ENCODE measurements around the gene SHD.
"Not testable (repeated sequence)": the region's sequence is repeated elsewhere in the genome, so short reads cannot be mapped to it uniquely, and the experiment has no call there.

Gene SHD

GRCh38 chr19:4267101-4267900 lies 11.8 kb upstream of the SHD start:
- no peak for DNase-seq

DNA sequence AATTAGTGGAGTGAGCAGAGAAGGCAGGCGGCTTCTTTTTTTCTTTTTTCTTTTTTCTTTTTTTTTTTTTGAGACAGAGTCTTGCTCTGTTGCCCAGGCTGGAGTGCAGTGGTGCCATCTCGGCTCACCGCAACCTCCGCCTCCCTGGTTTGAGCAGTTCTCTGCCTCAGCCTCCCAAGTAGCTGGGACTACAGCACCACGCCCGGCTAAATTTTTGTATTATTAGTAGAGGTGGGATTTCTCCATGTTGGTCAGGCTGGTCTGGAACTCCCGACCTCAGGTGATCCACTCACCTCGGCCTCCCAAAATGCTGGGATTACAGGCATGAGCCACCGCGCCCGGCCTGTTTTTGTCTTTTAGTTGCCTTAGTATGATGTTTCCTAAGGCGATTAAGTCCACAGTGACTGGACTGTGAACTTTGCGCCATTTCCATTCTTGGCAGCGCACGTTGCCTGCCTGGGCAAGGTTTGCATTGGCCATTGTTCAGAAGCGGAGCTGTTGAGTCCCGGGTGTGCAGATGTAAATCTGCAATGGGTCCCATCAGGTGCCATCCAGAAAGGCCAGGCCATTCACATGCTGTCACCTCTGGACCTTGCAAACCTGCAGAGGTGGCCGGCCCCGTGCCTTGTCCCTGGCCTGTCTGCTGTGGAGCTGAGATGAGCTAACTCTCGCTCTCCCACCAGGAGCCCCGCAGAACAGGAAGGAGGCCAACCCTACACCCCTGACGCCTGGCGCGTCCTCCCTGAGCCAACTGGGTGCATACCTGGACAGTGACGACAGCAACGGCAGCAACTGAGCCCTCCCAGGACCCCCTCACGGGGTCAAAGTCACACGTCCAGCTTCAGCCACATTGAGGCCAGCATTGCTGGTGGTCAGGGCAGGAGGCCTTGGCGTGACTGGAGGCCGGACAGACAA lies 10.9 kb upstream of the SHD start:
- no peak for DNase-seq

GRCh38 chr19:4268816-4269430 lies 10.1 kb upstream of the SHD start:
- DNase-seq: no peak

GRCh38 chr19:4272894-4273293 lies 6.2 kb upstream of the SHD start:
- no peak for DNase-seq

DNA sequence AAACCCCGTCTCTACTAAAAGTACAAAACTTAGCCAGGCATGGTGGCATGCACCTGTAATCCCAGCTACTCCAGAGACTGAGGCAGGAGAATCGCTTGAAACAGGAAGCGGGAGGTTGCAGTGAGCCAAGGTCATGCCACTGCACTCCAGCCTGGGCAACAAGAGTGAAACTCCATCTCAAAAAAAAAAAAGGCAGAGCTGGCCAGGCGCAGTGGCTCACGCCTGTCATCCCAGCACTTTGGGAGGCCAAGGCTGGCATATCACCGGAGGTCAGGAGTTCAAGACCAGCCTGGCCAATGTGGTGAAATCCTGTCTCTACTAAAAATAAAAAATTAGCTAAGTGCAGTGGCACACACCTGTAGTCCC lies 4.8 kb upstream of the SHD start:
- not testable (repeated sequence) for DNase-seq

DNA sequence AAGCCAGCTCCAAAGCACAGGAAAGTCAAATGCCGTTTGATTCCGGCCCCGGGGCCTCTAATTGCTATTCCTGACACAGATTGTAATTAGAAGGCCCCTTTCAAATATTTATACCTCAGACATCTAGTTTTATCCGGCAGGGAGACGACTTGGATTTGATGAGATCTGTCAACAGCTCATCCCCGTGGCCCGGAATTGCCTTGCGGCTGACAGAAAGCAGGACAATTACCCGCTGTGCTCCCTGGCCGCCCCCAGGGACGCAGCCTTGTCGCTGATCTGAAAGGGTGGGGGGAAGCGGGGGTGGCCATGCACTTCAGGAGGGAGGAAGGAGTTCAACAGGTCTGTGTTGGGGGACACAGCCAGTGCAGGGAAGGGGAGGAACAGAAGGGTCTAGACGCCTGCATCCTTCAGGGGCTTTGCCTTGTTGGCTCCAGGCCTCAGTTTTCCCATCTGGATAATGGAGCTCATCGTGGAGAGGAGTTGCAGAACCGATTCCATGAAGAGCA lies 1.8 kb upstream of the SHD start:
- DNase-seq: no peak

DNA sequence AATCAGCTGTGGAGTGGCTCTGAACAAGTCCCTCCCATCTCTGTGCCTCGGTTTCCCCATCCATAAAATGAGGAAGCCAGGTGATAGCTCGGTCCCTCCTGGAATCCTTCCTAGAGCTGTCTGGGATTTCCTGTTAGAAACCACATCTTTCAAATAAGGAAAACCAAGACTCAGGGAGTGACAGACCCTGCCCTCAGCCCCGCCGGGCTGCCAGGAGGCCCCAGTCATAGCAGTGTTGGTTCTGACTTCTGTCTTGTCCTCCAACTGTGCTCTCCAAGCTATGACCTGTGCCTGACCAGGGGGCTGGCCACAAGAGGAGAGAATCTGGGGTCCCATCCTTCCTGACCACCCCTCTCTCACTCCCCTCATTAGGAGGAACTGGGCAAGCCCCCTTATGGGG lies 1.1 kb upstream of the SHD start:
- no peak for DNase-seq

GRCh38 chr19:4279267-4279529 lies 132 bp downstream of the SHD start:
- no peak for DNase-seq

GRCh38 chr19:4279530-4280422 lies 710 bp downstream of the SHD start:
- no peak for DNase-seq

GRCh38 chr19:4284176-4284958 lies 5.3 kb downstream of the SHD start:
- DNase-seq: no peak

GRCh38 chr19:4284974-4285373 lies 5.9 kb downstream of the SHD start:
- DNase-seq: no peak

- not testable (repeated sequence) for DNase-seq
Measured at GRCh38 chr19:4286141-4286540, 7.1 kb downstream of the SHD start.

- DNase-seq: no peak
Measured at GRCh38 chr19:4288091-4288777, 9.2 kb downstream of the SHD start.

DNA sequence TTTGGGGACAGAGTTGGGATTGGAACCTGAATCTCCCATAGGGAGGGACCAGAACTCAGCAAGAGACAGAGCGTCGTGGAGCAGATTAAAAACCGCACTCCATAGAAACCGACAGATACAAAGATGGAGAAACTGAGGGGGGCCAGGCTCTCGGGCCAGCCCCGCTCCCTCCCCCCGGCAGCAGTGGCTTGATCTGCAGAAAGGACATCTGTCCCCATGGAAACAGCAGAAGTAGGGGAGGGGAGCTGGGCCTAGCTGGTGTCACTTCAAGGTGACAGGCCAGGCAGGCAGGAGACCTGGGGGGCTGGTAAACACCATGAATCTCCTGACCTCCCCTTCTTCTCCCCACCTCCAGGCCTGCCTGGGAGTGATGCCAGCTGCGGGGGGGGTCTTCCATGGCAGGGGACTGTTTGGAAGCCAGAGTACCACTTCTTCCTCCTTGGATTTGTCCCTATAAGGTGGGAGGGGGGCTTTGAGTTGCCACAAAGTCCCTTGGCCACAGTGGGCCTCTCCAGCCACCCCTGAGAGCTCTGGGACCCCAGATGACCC lies 12.2 kb downstream of the SHD start:
- DNase-seq: no peak

DNA sequence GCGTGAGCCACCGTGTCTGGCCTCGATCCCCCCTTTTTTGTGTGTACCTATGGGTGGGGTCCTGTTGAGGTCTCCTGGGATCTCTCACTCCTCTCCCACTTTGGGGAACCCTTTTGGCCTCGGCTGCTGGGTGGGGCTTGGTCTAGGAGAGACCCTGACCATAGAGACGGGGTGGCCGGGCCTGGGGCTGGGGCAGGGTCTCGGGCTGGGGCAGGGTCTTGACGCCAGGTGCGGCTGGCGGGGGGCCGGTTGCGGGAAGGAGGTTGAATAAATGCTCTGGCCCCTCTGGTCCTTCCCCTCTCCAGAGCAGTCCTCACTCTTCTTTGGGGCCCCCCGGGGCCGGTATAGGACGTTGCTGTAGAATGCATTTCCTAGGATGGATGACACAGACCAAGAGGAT lies 13.4 kb downstream of the SHD start:
- no peak for DNase-seq

DNA sequence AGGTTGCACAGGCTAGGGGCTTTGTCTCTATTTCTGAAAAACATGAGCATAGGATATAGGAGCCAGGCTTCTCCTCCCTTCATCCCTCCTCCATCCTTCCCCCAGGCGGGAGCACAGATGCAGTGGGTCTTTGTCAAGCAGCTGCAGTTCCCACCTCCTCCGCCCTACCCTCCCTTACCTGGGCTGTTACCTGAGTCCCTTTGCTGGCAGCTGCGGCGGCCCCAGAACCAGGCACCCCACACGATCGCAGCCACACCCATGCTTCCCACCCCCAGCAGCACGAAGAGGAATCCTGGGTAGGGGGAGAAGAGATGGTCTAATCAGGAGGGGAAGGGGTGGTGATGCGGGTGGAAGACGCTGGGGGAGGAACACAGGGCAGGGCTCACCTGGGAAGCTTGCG lies 15.3 kb downstream of the SHD start:
- DNase-seq: no peak

- DNase-seq: peak; percentile 18
Measured at GRCh38 chr19:4295972-4296771, 17.1 kb downstream of the SHD start.

DNA sequence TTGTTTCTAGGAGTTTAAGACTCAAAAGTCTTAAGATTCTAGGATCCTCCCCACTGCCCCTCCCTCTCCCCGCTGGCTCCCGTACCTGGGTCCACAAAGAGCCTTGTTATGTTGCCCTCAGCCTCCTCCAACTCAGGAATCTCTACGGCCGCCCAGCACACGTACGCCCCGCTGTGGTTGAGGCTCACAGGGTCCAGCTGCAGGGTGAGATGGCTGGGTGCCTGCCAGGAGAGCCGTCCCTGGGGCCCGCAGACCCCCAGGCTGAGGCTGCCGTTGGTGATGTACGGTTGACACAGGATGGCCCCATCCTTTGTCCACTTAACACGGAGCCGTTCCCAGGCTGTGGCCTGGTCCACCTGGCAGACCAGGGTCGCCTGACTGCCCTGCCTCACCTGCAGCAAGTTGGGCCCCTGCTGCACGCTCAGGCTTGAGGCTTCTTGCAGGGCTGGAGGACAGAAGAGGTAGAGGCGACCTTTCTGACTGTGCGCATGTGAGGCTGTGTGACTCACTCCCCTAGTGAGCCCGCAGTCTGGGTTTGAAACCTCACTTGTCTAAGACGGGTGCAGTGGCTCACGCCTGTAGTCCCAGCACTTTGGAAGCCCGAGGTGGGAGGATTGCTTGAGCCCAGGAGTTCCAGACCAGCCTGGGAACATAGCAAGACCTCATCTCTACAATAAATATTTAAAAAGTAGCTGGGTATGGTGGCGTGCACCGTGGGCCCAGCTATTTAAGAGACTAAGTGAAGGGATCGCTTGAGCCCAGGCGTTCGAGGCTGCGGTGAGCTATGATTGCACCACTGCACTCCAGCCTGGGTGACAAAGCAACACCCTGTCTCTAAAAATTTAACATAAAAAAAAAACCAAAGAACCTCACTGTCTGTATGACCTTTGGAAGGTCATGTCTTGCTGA lies 19.1 kb downstream of the SHD start:
- DNase-seq: no peak
